ENCODE measurements around the gene RPS15.

DNA sequence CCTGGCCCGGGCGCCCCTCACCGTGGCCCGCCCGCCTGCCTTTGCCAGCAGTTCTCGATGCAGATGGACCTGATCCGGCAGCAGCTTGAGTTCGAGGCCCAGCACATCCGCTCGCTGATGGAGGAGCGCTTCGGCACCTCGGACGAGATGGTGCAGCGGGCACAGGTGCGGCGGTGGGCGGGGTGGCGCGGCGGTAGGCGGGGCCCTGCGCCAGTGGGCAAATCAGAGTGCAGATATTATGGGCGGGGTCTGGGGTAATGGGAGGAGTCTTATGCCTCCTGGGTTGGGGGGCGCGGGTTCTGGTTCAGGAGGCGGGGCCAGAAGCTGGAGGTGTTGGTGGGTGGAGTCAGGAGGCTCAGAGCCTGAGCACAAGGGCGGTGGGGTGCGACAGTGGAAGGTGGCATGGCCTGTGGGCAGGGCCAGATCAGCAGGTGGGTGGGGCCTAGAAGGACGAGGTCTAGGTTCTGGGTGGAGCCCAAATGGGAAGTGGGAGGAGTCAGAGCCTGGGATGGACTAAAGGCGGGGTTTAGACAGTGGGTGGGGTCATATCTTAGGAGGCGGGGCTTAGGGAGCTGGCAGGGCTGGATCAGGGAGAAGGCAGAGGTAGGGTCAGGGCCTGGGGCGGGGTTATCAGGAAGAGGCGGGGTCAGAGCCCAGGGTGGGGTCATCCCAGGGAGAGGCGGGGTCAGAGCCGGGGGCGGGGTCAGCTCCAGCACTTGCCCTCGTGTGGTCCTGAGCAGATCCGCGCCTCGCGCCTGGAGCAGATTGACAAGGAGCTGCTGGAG, 17.3 kb downstream of the RPS15 start:
- TF ChIP-seq, protein P1, sequence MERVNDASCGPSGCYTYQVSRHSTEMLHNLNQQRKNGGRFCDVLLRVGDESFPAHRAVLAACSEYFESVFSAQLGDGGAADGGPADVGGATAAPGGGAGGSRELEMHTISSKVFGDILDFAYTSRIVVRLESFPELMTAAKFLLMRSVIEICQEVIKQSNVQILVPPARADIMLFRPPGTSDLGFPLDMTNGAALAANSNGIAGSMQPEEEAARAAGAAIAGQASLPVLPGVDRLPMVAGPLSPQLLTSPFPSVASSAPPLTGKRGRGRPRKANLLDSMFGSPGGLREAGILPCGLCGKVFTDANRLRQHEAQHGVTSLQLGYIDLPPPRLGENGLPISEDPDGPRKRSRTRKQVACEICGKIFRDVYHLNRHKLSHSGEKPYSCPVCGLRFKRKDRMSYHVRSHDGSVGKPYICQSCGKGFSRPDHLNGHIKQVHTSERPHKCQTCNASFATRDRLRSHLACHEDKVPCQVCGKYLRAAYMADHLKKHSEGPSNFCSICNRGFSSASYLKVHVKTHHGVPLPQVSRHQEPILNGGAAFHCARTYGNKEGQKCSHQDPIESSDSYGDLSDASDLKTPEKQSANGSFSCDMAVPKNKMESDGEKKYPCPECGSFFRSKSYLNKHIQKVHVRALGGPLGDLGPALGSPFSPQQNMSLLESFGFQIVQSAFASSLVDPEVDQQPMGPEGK (CRISPR knock-in tag; IDR thresholded peaks at IDR 0.05; ENCODE audit: borderline replicate concordance), result no peak
- TF ChIP-seq, protein P2, sequence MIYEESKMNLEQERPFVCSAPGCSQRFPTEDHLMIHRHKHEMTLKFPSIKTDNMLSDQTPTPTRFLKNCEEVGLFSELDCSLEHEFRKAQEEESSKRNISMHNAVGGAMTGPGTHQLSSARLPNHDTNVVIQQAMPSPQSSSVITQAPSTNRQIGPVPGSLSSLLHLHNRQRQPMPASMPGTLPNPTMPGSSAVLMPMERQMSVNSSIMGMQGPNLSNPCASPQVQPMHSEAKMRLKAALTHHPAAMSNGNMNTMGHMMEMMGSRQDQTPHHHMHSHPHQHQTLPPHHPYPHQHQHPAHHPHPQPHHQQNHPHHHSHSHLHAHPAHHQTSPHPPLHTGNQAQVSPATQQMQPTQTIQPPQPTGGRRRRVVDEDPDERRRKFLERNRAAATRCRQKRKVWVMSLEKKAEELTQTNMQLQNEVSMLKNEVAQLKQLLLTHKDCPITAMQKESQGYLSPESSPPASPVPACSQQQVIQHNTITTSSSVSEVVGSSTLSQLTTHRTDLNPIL (CRISPR knock-in tag; IDR thresholded peaks at IDR 0.05; ENCODE audit: low read depth), result no peak
- TF ChIP-seq, protein P3, sequence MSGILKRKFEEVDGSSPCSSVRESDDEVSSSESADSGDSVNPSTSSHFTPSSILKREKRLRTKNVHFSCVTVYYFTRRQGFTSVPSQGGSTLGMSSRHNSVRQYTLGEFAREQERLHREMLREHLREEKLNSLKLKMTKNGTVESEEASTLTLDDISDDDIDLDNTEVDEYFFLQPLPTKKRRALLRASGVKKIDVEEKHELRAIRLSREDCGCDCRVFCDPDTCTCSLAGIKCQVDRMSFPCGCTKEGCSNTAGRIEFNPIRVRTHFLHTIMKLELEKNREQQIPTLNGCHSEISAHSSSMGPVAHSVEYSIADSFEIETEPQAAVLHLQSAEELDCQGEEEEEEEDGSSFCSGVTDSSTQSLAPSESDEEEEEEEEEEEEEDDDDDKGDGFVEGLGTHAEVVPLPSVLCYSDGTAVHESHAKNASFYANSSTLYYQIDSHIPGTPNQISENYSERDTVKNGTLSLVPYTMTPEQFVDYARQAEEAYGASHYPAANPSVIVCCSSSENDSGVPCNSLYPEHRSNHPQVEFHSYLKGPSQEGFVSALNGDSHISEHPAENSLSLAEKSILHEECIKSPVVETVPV (CRISPR knock-in tag; IDR thresholded peaks at IDR 0.05), result no peak
- TF ChIP-seq ZFP30 (CRISPR knock-in tag; IDR thresholded peaks at IDR 0.05) (no peak), RARB (CRISPR knock-in tag; IDR thresholded peaks at IDR 0.05) (no peak), ZNF8 (CRISPR knock-in tag; IDR thresholded peaks at IDR 0.05) (no peak), ARNTL (CRISPR knock-in tag; IDR thresholded peaks at IDR 0.05; ENCODE audit: borderline replicate concordance, low read depth) (no peak), TOX (CRISPR knock-in tag; IDR thresholded peaks at IDR 0.05; ENCODE audit: borderline replicate concordance) (no peak), ZNF565 (CRISPR knock-in tag; conservative IDR thresholded peaks at IDR 0.05; ENCODE audit: low read depth) (no peak)
